Fibroblast of lung (primary cell): ENCODE results near the gene AGAP1. TPM values are rescaled to one million over a fixed set of nuclear protein-coding genes. Genes with fewer than 3 reads are reported as not detected.

Source experiments
- DNase-seq, 2 donors: peaks; one replicate each; pipeline versions ENCODE4 v3.0.0 to v3.0.0-alpha.2; 2010; ENCODE audit warnings: low read depth in 2 of 2
- H2AFZ ChIP-seq: 2 replicates; pipeline ENCODE4 v1.5.1; 2012; ENCODE audit warnings: low read length, control low read depth, inconsistent platforms
- H3K27ac ChIP-seq: 2 replicates; pipeline ENCODE4 v1.5.1; 2011; ENCODE audit warnings: low read length, control low read depth; ENCODE audit not compliant: insufficient read depth
- H3K27me3 ChIP-seq: 2 replicates; pipeline ENCODE4 v1.5.1; 2011; ENCODE audit warnings: mild to moderate bottlenecking, low read length; ENCODE audit not compliant: control insufficient read depth, insufficient read depth
- H3K36me3 ChIP-seq: 2 replicates; pipeline ENCODE4 v1.5.1; 2011; ENCODE audit warnings: low read length; ENCODE audit not compliant: control insufficient read depth, insufficient read depth
- H3K4me1 ChIP-seq: 2 replicates; pipeline ENCODE4 v1.5.1; 2011; ENCODE audit warnings: low read length; ENCODE audit not compliant: control insufficient read depth, insufficient read depth; ENCODE audit errors: extremely low read depth
- H3K4me2 ChIP-seq: 2 replicates; pipeline ENCODE4 v1.5.1; 2011; ENCODE audit warnings: low read length, control low read depth; ENCODE audit not compliant: insufficient read depth; ENCODE audit errors: extremely low read depth
- H3K4me3 ChIP-seq, 4 experiments: fragments of 200-600 bp in 1 of 4; sonication (generic) in 1 of 4; replicated peaks in 1 of 4; 2 replicates each; pipeline ENCODE4 v1.5.1; 2011 to 2016; ENCODE audit warnings: low read length in 4 of 4, low read depth in 3 of 4, mild to moderate bottlenecking in 3 of 4, control low read depth in 2 of 4, inconsistent platforms in 1 of 4, mixed read lengths in 1 of 4; ENCODE audit not compliant: insufficient read depth in 1 of 4; ENCODE audit errors: control extremely low read depth in 1 of 4
- H3K79me2 ChIP-seq: 2 replicates; pipeline ENCODE4 v1.5.1; 2012; ENCODE audit warnings: mild to moderate bottlenecking, low read length, inconsistent platforms; ENCODE audit not compliant: control insufficient read depth, insufficient read depth
- H3K9ac ChIP-seq: 2 replicates; pipeline ENCODE4 v1.5.1; 2011; ENCODE audit warnings: mild to moderate bottlenecking, low read length, control low read depth; ENCODE audit not compliant: insufficient read depth
- H3K9me3 ChIP-seq: 2 replicates; pipeline ENCODE4 v1.5.1; 2012; ENCODE audit warnings: low read depth, low read length; ENCODE audit not compliant: control insufficient read depth, insufficient read depth
- H4K20me1 ChIP-seq: 2 replicates; pipeline ENCODE4 v1.5.1; 2011; ENCODE audit warnings: low read length; ENCODE audit not compliant: control insufficient read depth, insufficient read depth; ENCODE audit errors: extremely low read depth
- CTCF ChIP-seq, 2 donors: IDR thresholded peaks in 1 of 2; conservative IDR thresholded peaks in 1 of 2; 1 replicate in 1 of 2; 2 replicates in 1 of 2; pipeline ENCODE4 v1.5.1; 2011 to 2012; ENCODE audit warnings: low read length in 2 of 2, control low read depth in 1 of 2, inconsistent platforms in 1 of 2, low read depth in 1 of 2, mild to moderate bottlenecking in 1 of 2
- EZH2 ChIP-seq: IDR thresholded peaks from 2 replicates; pipeline ENCODE4 v1.5.1; 2012; ENCODE audit warnings: low read length, control low read depth, mild to moderate bottlenecking; ENCODE audit errors: missing control alignments
- polyA plus RNA-seq, 2 donors: library from polyadenylated mRNA; depleted of rRNA in 1 of 2; stranded (reverse) in 1 of 2; unstranded in 1 of 2; fragments of >200 nt; gene quantifications; 2 replicates each; pipeline ENCODE4 v1.2.1, GENCODE V29; 2011 to 2012; ENCODE audit warnings: missing spikeins in 1 of 2
- total RNA-seq: library from RNA; depleted of rRNA; stranded (reverse); fragments of >200 nt; gene quantifications from 2 replicates; pipeline ENCODE4 v1.2.1, GENCODE V29; 2014

The AGAP1 gene
- total and polyA plus RNA-seq, 2 donors (not counting 1 experiment from before 2014, with no cell fraction given) = 10.6 to 14.0 TPM

GRCh38 chr2:235852526-235852920 is 358.7 kb downstream of the AGAP1 start:
- TF ChIP-seq EZH2 = no peak
- no peak for TF ChIP-seq CTCF (conservative IDR thresholded peaks at IDR 0.05 in 1 of 2, IDR thresholded peaks at IDR 0.05 in 1 of 2; ENCODE audit: low read depth in 1 of 2, low read length in 2 of 2)
- Histone ChIP-seq H3K27ac (no peak overlapping the region), H3K79me2 (no peaks in the 10 kb centered on the region), H4K20me1 (no peaks in the 10 kb centered on the region), H3K9ac (no peak overlapping the region), H3K9me3 (no peaks in the 10 kb centered on the region), H3K4me2 (no peak overlapping the region), H2AFZ (no peak overlapping the region), H3K4me1 (no peaks in the 10 kb centered on the region), H3K4me3 (no peak overlapping the region), H3K27me3 (no peaks in the 10 kb centered on the region), H3K36me3 (no peaks in the 10 kb centered on the region)
- DNase-seq = no peak

DNA sequence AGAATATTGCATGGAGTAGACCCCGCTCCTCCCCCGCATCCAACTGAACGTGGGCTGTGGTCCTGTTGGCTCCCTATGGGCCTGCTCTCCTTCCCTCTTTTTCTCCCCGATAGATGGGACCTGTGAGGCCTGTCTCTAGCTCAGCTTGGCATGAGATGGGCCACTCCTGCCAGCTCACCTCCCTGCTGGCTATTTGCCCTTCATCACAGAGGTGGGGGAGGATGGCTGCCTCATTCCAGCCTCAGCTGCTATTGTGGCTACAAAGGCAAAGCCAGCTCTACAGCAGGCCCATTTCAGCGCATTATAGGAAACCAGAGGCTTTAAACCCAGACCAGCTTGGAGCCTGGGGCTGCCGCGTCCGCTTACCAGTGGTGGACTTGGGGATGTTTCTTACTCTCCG is 360.4 kb downstream of the AGAP1 start:
- no peaks in the 10 kb centered on the region for H3K36me3 ChIP-seq
- no peak for DNase-seq
- no peak overlapping the region for H3K9ac ChIP-seq
- no peak overlapping the region for H2AFZ ChIP-seq
- TF ChIP-seq EZH2 (no peak), CTCF (conservative IDR thresholded peaks at IDR 0.05 in 1 of 2, IDR thresholded peaks at IDR 0.05 in 1 of 2; ENCODE audit: low read depth in 1 of 2, low read length in 2 of 2) (no peak)
- no peaks in the 10 kb centered on the region for H3K4me1 ChIP-seq
- no peaks in the 10 kb centered on the region for H3K27me3 ChIP-seq
- no peak overlapping the region for H3K27ac ChIP-seq
- no peaks in the 10 kb centered on the region for H3K79me2 ChIP-seq
- no peaks in the 10 kb centered on the region for H4K20me1 ChIP-seq
- H3K9me3 ChIP-seq = no peaks in the 10 kb centered on the region
- H3K4me3 ChIP-seq = no peak overlapping the region
- no peak overlapping the region for H3K4me2 ChIP-seq

DNA sequence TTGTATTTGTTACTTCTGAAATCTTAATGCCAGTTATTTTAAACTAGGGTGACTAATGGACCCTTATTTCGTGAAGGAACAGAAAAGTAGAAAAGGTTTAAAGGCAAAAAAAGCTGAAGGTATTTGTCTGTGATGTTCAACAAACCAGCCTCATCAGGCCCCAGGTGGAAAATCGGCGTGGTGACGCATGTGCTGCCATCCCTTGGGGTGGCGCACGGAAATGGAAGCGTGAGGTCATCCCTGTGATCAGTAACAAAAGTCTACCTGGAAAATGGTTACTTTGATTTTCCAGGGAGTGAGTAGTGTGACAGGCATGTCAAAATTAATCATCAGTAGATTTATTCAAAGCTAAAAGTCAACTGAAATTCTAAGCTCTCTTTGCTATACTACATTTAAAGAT is 361.2 kb downstream of the AGAP1 start:
- TF ChIP-seq CTCF (conservative IDR thresholded peaks at IDR 0.05 in 1 of 2, IDR thresholded peaks at IDR 0.05 in 1 of 2; ENCODE audit: low read depth in 1 of 2, low read length in 2 of 2) (no peak), EZH2 (no peak)
- Histone ChIP-seq H3K27ac (no peak overlapping the region), H3K36me3 (no peaks in the 10 kb centered on the region), H4K20me1 (no peaks in the 10 kb centered on the region), H2AFZ (no peak overlapping the region), H3K4me1 (no peaks in the 10 kb centered on the region), H3K9ac (no peak overlapping the region), H3K4me2 (no peak overlapping the region), H3K79me2 (no peaks in the 10 kb centered on the region), H3K9me3 (no peaks in the 10 kb centered on the region), H3K27me3 (no peaks in the 10 kb centered on the region), H3K4me3 (no peak overlapping the region)
- DNase-seq = no peak
